Colon (tissue), 2 donors: ENCODE measurements around the gene TUT4.
"Not testable (repeated sequence)": the region's sequence is repeated elsewhere in the genome, so short reads cannot be mapped to it uniquely, and the experiment has no call there.

Experiments
- FAIRE-seq: peaks from 2 replicates; lab custom pipeline; 2012; peaks lifted over from hg19 to GRCh38; lab: Jason Lieb, UNC
- donor health status: control.
- donor health status: control.

The TUT4 gene

GRCh38 chr1:52552505-52553361, at the start of gene TUT4:
Gene TUT4, minus strand, starts transcription at chr1:52553092. Its CDS starts 26,812 bp downstream, at chr1:52526280.
- no peak for FAIRE-seq

- FAIRE-seq: no peak
Measured at GRCh38 chr1:52601991-52602855, 49.3 kb upstream of the TUT4 start, which contains the start of gene GPX7. Gene GPX7, plus strand, starts transcription at chr1:52602371. Its CDS starts 39 bp downstream, at chr1:52602410.

- FAIRE-seq: no peak
Measured at GRCh38 chr1:52601519-52601918, 48.6 kb upstream of the TUT4 start.

- FAIRE-seq: no peak
Measured at GRCh38 chr1:52600533-52601179, 47.8 kb upstream of the TUT4 start.

GRCh38 chr1:52599236-52599635, 46.3 kb upstream of the TUT4 start:
- FAIRE-seq: no peak

GRCh38 chr1:52598729-52599128, 45.8 kb upstream of the TUT4 start:
- FAIRE-seq: no peak

- FAIRE-seq: no peak
Measured at GRCh38 chr1:52597912-52598311, 45.0 kb upstream of the TUT4 start.

- FAIRE-seq: no peak
Measured at GRCh38 chr1:52595061-52595460, 42.2 kb upstream of the TUT4 start.

- FAIRE-seq: no peak
Measured at GRCh38 chr1:52593495-52593894, 40.6 kb upstream of the TUT4 start.

- no peak for FAIRE-seq
Measured at GRCh38 chr1:52592637-52593323, 39.9 kb upstream of the TUT4 start.

GRCh38 chr1:52590266-52590665, 37.4 kb upstream of the TUT4 start:
- no peak for FAIRE-seq

GRCh38 chr1:52588535-52588934, 35.6 kb upstream of the TUT4 start:
- no peak for FAIRE-seq

- no peak for FAIRE-seq
Measured at GRCh38 chr1:52588027-52588426, 35.1 kb upstream of the TUT4 start.

GRCh38 chr1:52585474-52585873, 32.6 kb upstream of the TUT4 start:
- no peak for FAIRE-seq

- no peak for FAIRE-seq
Measured at GRCh38 chr1:52582116-52582696, 29.3 kb upstream of the TUT4 start.

GRCh38 chr1:52580283-52580682, 27.4 kb upstream of the TUT4 start:
- FAIRE-seq: no peak

- FAIRE-seq: no peak
Measured at GRCh38 chr1:52579415-52579814, 26.5 kb upstream of the TUT4 start.

GRCh38 chr1:52578066-52578465, 25.2 kb upstream of the TUT4 start:
- not testable (repeated sequence) for FAIRE-seq

GRCh38 chr1:52576074-52576473, 23.2 kb upstream of the TUT4 start:
- no peak for FAIRE-seq

- no peak for FAIRE-seq
Measured at GRCh38 chr1:52574594-52574993, 21.7 kb upstream of the TUT4 start.

GRCh38 chr1:52572387-52572786, 19.5 kb upstream of the TUT4 start:
- FAIRE-seq: no peak

- no peak for FAIRE-seq
Measured at GRCh38 chr1:52571783-52572182, 18.9 kb upstream of the TUT4 start.
